Skeletal muscle tissue (tissue), 4 donors: ENCODE results near the gene C20orf141. TPM values are rescaled to one million over a fixed set of nuclear protein-coding genes. Genes with fewer than 3 reads are reported as not detected.
A peak's percentile ranks its signal among the peaks of the same experiment; 100 is the strongest.

Source experiments
- H3K27ac ChIP-seq: one replicate; pipeline ENCODE4 v1.7.0; 2013; ENCODE audit warnings: mild to moderate bottlenecking, low read depth, low read length, inconsistent platforms
- H3K27me3 ChIP-seq, 3 donors: one replicate each; pipeline ENCODE4 v1.7.0; 2013; ENCODE audit warnings: low read length in 3 of 3; ENCODE audit not compliant: control insufficient read depth in 3 of 3, insufficient read depth in 3 of 3
- H3K36me3 ChIP-seq, 3 donors: one replicate each; pipeline ENCODE4 v1.7.0; 2013; ENCODE audit warnings: low read length in 3 of 3; ENCODE audit not compliant: control insufficient read depth in 3 of 3, insufficient read depth in 3 of 3
- H3K4me1 ChIP-seq, 3 donors: one replicate each; pipeline ENCODE4 v1.7.0; 2013; ENCODE audit warnings: low read length in 3 of 3, mild to moderate bottlenecking in 3 of 3; ENCODE audit not compliant: control insufficient read depth in 3 of 3, insufficient read depth in 3 of 3
- H3K4me3 ChIP-seq, 3 donors: one replicate each; pipeline ENCODE4 v1.7.0; 2013; ENCODE audit warnings: low read length in 3 of 3
- H3K9ac ChIP-seq, 3 donors: one replicate each; pipeline ENCODE4 v1.7.0; 2013; ENCODE audit warnings: low read length in 3 of 3, mild to moderate bottlenecking in 3 of 3, moderate library complexity in 2 of 3, low read depth in 1 of 3
- H3K9me3 ChIP-seq, 3 donors: one replicate each; pipeline ENCODE4 v1.7.0; 2013; ENCODE audit warnings: low read length in 3 of 3; ENCODE audit not compliant: control insufficient read depth in 3 of 3
- total RNA-seq: library from RNA; depleted of rRNA; stranded (reverse); fragments of >200 nt; gene quantifications from one replicate; pipeline ENCODE4 v1.2.3, GENCODE V29; 2014
- donor health status: Osteomylitis.

The C20orf141 gene
- total RNA-seq, 1 donor from 2014 or later, result not detected

GRCh38 chr20:2834401-2835110 lies 19.8 kb downstream of the C20orf141 start:
- no peak overlapping the region for H3K4me3 ChIP-seq
- no peak overlapping the region for H3K9ac ChIP-seq
- peaks cover 0 to 3% (median 0%) of the 10 kb centered on the region in 3 donors for H3K27me3 ChIP-seq
- peaks cover 13 to 16% (median 15%) of the 10 kb centered on the region in 3 donors for H3K36me3 ChIP-seq
- no peak overlapping the region for H3K27ac ChIP-seq
- H3K4me1 ChIP-seq, result peaks cover 0 to 4% (median 3%) of the 10 kb centered on the region in 3 donors
- H3K9me3 ChIP-seq, result no peaks in the 10 kb centered on the region

GRCh38 chr20:2835331-2835796 lies 20.6 kb downstream of the C20orf141 start:
- H3K9ac ChIP-seq, result no peak overlapping the region
- no peak overlapping the region for H3K4me3 ChIP-seq
- H3K27me3 ChIP-seq, result no peaks in the 10 kb centered on the region
- H3K36me3 ChIP-seq, result peaks cover 13 to 16% (median 15%) of the 10 kb centered on the region in 3 donors
- H3K9me3 ChIP-seq, result no peaks in the 10 kb centered on the region
- H3K4me1 ChIP-seq, result peaks cover 6 to 12% (median 10%) of the 10 kb centered on the region in 3 donors
- no peak overlapping the region for H3K27ac ChIP-seq

GRCh38 chr20:2836035-2836434 lies 21.2 kb downstream of the C20orf141 start:
- Histone ChIP-seq H3K9me3 (no peaks in the 10 kb centered on the region), H3K4me1 (peaks cover 6 to 13% (median 10%) of the 10 kb centered on the region in 3 donors), H3K4me3 (no peak overlapping the region), H3K27ac (no peak overlapping the region), H3K27me3 (no peaks in the 10 kb centered on the region), H3K36me3 (peaks cover 13 to 16% (median 15%) of the 10 kb centered on the region in 3 donors), H3K9ac (no peak overlapping the region)

GRCh38 chr20:2837221-2837960 lies 22.6 kb downstream of the C20orf141 start:
- H3K9me3 ChIP-seq, result no peaks in the 10 kb centered on the region
- no peak overlapping the region for H3K9ac ChIP-seq
- H3K4me1 ChIP-seq, result peaks cover 13 to 21% (median 18%) of the 10 kb centered on the region in 3 donors
- no peak overlapping the region for H3K4me3 ChIP-seq
- H3K27ac ChIP-seq, result no peak overlapping the region
- no peaks in the 10 kb centered on the region for H3K27me3 ChIP-seq
- peaks cover 13 to 16% (median 15%) of the 10 kb centered on the region in 3 donors for H3K36me3 ChIP-seq

GRCh38 chr20:2838170-2838797 lies 23.5 kb downstream of the C20orf141 start:
- H3K9me3 ChIP-seq, result no peaks in the 10 kb centered on the region
- no peak overlapping the region for H3K9ac ChIP-seq
- H3K27me3 ChIP-seq, result no peaks in the 10 kb centered on the region
- H3K4me1 ChIP-seq, result peaks cover 13 to 21% (median 18%) of the 10 kb centered on the region in 3 donors
- peaks cover 13 to 16% (median 15%) of the 10 kb centered on the region in 3 donors for H3K36me3 ChIP-seq
- H3K27ac ChIP-seq, result no peak overlapping the region
- H3K4me3 ChIP-seq, result no peak overlapping the region

GRCh38 chr20:2838847-2839671 lies 24.3 kb downstream of the C20orf141 start:
- Histone ChIP-seq H3K27ac (no peak overlapping the region), H3K9me3 (no peaks in the 10 kb centered on the region), H3K4me3 (peak overlapping the region in 1 of 3 donors; percentile 95), H3K27me3 (no peaks in the 10 kb centered on the region), H3K36me3 (peaks cover 13 to 16% (median 15%) of the 10 kb centered on the region in 3 donors), H3K9ac (no peak overlapping the region), H3K4me1 (peaks cover 13 to 21% (median 18%) of the 10 kb centered on the region in 3 donors)

GRCh38 chr20:2839732-2840137 lies 24.9 kb downstream of the C20orf141 start:
- Histone ChIP-seq H3K9ac (peak overlapping the region; percentile 85 to 90 (median 89)), H3K36me3 (peaks cover 13 to 19% (median 15%) of the 10 kb centered on the region in 3 donors), H3K9me3 (no peaks in the 10 kb centered on the region), H3K27ac (peak overlapping the region; percentile 87), H3K4me1 (peaks cover 13 to 21% (median 18%) of the 10 kb centered on the region in 3 donors), H3K27me3 (no peaks in the 10 kb centered on the region), H3K4me3 (peak overlapping the region; percentile 90 to 95 (median 95))

- peaks cover 13 to 21% (median 18%) of the 10 kb centered on the region in 3 donors for H3K4me1 ChIP-seq
- no peaks in the 10 kb centered on the region for H3K27me3 ChIP-seq
- peak within 1 kb of the TSS; percentile 85 to 90 (median 89) for H3K9ac ChIP-seq
- H3K9me3 ChIP-seq, result no peaks in the 10 kb centered on the region
- H3K4me3 ChIP-seq, result peak within 1 kb of the TSS; percentile 90 to 95 (median 95)
- peak within 1 kb of the TSS; percentile 87 for H3K27ac ChIP-seq
- H3K36me3 ChIP-seq, result peaks cover 10 to 19% (median 15%) of the 10 kb centered on the region in 3 donors
These were observed 25.6 kb downstream of the C20orf141 start, which contains the start of the genes PCED1A and VPS16 for GRCh38 chr20:2840138-2840966. Gene PCED1A (minus strand): TSS chr20:2840655. CDS start chr20:2839912, 743 bp downstream. Gene VPS16 (plus strand): TSS chr20:2840745. CDS start chr20:2840775, 30 bp downstream.
